Natural killer cell (primary cell): Measurements from ENCODE around the gene PPM1L. TPM values are rescaled to one million over a fixed set of nuclear protein-coding genes. Genes with fewer than 3 reads are reported as not detected.

Experiments used
- ATAC-seq, 3 donors: fragments of 150-1000 bp in 2 of 3; fragments of 200-7000 bp in 1 of 3; cut with Tn5 transposase; 1 replicate in 1 of 3; 2 replicates in 2 of 3; pipeline ENCODE4 v1.10.0; 2021; ENCODE audit warnings: mild to moderate bottlenecking in 2 of 3, moderate library complexity in 2 of 3
- DNase-seq, 2 donors: peaks; one replicate each; pipeline versions ENCODE4 v3.0.0 to v3.0.0-alpha.2; 2013 to 2021; ENCODE audit warnings: mixed read lengths in 1 of 2
- H3K27ac ChIP-seq: one replicate; pipeline ENCODE4 v1.5.1; 2013; ENCODE audit warnings: mild to moderate bottlenecking, low read length
- H3K27me3 ChIP-seq: one replicate; pipeline ENCODE4 v1.6.1; 2013; ENCODE audit warnings: low read length; ENCODE audit not compliant: control insufficient read depth, insufficient read depth
- H3K36me3 ChIP-seq: one replicate; pipeline ENCODE4 v1.6.1; 2013; ENCODE audit warnings: low read length; ENCODE audit not compliant: control insufficient read depth, insufficient read depth
- H3K4me1 ChIP-seq: one replicate; pipeline ENCODE4 v1.6.1; 2013; ENCODE audit warnings: low read length; ENCODE audit not compliant: control insufficient read depth, insufficient read depth
- H3K4me3 ChIP-seq: one replicate; pipeline ENCODE4 v1.5.1; 2013; ENCODE audit warnings: low read length
- H3K9me3 ChIP-seq: one replicate; pipeline ENCODE4 v1.6.1; 2013; ENCODE audit warnings: low read length; ENCODE audit not compliant: control insufficient read depth, insufficient read depth
- H3K27ac Mint-ChIP-seq, 2 donors: one replicate each; pipeline ENCODE4 v1.8.0; 2022; ENCODE audit warnings: mild to moderate bottlenecking in 2 of 2, mixed read lengths in 2 of 2, moderate library complexity in 1 of 2
- H3K27me3 Mint-ChIP-seq, 2 donors: one replicate each; pipeline ENCODE4 v1.8.0; 2022; ENCODE audit warnings: low read depth in 2 of 2, mixed read lengths in 2 of 2
- H3K36me3 Mint-ChIP-seq: one replicate; pipeline ENCODE4 v1.8.0; 2022; ENCODE audit warnings: mixed read lengths
- H3K4me1 Mint-ChIP-seq, 2 donors: one replicate each; pipeline ENCODE4 v1.8.0; 2022; ENCODE audit warnings: mixed read lengths in 2 of 2
- H3K4me3 Mint-ChIP-seq: one replicate; pipeline ENCODE4 v1.8.0; 2022; ENCODE audit warnings: mild to moderate bottlenecking, moderate library complexity, mixed read lengths
- H3K9me3 Mint-ChIP-seq, 2 donors: one replicate each; pipeline ENCODE4 v1.8.0; 2022; ENCODE audit warnings: mixed read lengths in 2 of 2
- WGBS: methylation state at CpG from one replicate; pipeline ENCODE4 v1.1.7; 2013; ENCODE audit warnings: missing lambda C conversion rate; ENCODE audit not compliant: insufficient coverage; 5-methylcytosine and 5-hydroxymethylcytosine counted together
- intact Hi-C: fragments of 100-400 bp; cut with micrococcal nuclease; formaldehyde crosslinking; loops from one replicate; pipeline ENCODE4 v1.14.2; 2022
- total RNA-seq, 4 donors: library from RNA; stranded (reverse); fragments of 120-200 nt in 1 of 4; gene quantifications; one replicate each; pipeline versions ENCODE4 v1.2.3 to v1.2.4, GENCODE V29; 2013 to 2022
- TF ChIP-seq, protein P1 (sequence below): fragments of 200-600 bp; IDR thresholded peaks from one replicate; pipeline ENCODE4 v1.8.0; 2022; ENCODE audit warnings: antibody characterized with exemption

The PPM1L gene
- total RNA-seq, 3 donors from 2014 or later (not counting 1 experiment from before 2014, with no cell fraction given), result 52.6 to 73.2 (median 52.9) TPM

DNA sequence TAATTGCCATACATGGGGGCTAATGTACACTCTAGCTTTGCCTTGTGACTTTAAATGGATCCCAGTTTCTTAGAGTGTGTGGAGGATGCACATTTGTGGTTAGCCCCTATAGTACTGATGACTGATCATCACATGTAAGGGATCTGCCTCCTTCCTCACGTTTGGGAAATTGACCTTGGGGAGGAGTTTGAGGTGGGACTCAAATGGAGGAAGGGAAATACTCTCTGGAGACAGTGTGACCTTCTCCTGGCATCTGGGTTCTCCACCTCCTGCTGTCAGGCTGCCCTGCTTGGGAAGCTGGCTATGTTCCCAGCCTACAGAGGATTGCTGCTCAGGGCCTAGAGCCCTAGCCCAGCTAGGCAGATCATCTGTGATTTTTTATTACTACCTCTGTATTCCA, 48.7 kb downstream of the PPM1L start:
- Histone ChIP-seq H3K36me3 (no peaks in the 10 kb centered on the region), H3K9me3 (no peaks in the 10 kb centered on the region), H3K4me1 (peaks cover 21% of the 10 kb centered on the region), H3K27me3 (no peaks in the 10 kb centered on the region), H3K27ac (no peak overlapping the region), H3K4me3 (no peak overlapping the region)
- Mint-ChIP-seq H3K27me3 (no peaks in the 10 kb centered on the region), H3K36me3 (no peaks in the 10 kb centered on the region), H3K4me3 (no peak overlapping the region), H3K4me1 (peaks cover 44 to 57% of the 10 kb centered on the region in 2 donors), H3K27ac (peak overlapping the region in 1 of 2 donors; percentile 38), H3K9me3 (no peaks in the 10 kb centered on the region)
- TF ChIP-seq, protein P1, sequence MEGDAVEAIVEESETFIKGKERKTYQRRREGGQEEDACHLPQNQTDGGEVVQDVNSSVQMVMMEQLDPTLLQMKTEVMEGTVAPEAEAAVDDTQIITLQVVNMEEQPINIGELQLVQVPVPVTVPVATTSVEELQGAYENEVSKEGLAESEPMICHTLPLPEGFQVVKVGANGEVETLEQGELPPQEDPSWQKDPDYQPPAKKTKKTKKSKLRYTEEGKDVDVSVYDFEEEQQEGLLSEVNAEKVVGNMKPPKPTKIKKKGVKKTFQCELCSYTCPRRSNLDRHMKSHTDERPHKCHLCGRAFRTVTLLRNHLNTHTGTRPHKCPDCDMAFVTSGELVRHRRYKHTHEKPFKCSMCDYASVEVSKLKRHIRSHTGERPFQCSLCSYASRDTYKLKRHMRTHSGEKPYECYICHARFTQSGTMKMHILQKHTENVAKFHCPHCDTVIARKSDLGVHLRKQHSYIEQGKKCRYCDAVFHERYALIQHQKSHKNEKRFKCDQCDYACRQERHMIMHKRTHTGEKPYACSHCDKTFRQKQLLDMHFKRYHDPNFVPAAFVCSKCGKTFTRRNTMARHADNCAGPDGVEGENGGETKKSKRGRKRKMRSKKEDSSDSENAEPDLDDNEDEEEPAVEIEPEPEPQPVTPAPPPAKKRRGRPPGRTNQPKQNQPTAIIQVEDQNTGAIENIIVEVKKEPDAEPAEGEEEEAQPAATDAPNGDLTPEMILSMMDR, result no peak
- DNase-seq (no peak), ATAC-seq (no peak)
- WGBS, result 65% methylated on average over 1 of the region's 1 CpG
- intact Hi-C loops, result loop anchor here (5.0 kb wide), 2 partner anchors 33 to 47 kb away; partner anchors contain the start of gene PPM1L

DNA sequence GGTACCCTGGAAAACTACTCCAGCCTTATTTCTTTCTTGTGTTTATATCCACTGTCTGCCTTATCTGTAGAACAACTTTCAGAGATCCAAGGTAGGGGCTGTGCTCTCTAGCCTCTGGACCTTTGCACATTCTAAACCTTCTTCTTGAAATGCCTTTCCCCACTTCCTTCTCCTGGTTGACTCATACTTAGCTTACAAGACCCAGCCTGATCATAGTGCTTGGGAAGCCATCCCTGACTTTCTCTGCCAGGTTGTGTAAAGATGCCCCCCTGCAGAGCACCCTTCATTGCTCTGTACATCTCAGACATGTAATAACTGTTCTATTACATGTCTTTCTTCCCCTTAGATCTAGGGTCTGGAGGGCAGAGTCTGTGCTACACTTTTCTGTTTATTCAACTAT, 50.1 kb downstream of the PPM1L start:
- TF ChIP-seq, protein P1, result no peak
- no peak overlapping the region for H3K4me3 ChIP-seq
- no peak overlapping the region for H3K27ac ChIP-seq
- intact Hi-C loops, result no loop called here
- Mint-ChIP-seq H3K9me3 (no peaks in the 10 kb centered on the region), H3K4me3 (no peak overlapping the region), H3K4me1 (peaks cover 49 to 55% of the 10 kb centered on the region in 2 donors), H3K36me3 (no peaks in the 10 kb centered on the region), H3K27ac (peak overlapping the region in 1 of 2 donors; percentile 1), H3K27me3 (no peaks in the 10 kb centered on the region)
- no peaks in the 10 kb centered on the region for H3K36me3 ChIP-seq
- H3K9me3 ChIP-seq, result no peaks in the 10 kb centered on the region
- no peak for ATAC-seq
- DNase-seq, result no peak
- H3K4me1 ChIP-seq, result peaks cover 21% of the 10 kb centered on the region
- H3K27me3 ChIP-seq, result no peaks in the 10 kb centered on the region

DNA sequence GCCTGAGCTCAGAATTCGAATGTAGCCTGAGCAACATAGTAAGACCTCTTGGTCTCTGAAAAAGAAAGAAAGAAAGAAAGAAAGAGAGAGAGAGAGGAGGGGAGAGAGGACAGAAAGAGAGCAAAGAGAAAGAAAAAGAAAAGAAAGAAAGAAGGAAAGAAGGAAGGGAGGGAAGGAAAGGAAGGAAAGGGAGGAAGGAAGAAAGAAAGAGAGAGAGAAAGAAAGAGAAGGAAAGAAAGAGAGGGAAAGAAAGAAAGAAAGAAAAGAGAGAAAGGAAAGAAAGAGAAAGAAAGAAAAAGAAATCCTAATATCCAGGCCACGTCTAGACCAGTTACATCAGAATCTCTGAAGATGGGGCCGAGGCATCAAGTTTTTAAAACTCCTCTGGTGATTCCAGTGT, 50.7 kb downstream of the PPM1L start:
- peaks cover 17% of the 10 kb centered on the region for H3K4me1 ChIP-seq
- no peaks in the 10 kb centered on the region for H3K9me3 ChIP-seq
- DNase-seq (no peak), ATAC-seq (no peak)
- Mint-ChIP-seq H3K27me3 (no peaks in the 10 kb centered on the region), H3K9me3 (no peaks in the 10 kb centered on the region), H3K4me1 (peaks cover 49 to 55% of the 10 kb centered on the region in 2 donors), H3K27ac (no peak overlapping the region), H3K4me3 (no peak overlapping the region), H3K36me3 (no peaks in the 10 kb centered on the region)
- TF ChIP-seq, protein P1, result no peak
- intact Hi-C loops, result no loop called here
- no peaks in the 10 kb centered on the region for H3K27me3 ChIP-seq
- WGBS, result 87% methylated on average over 3 of the region's 3 CpGs
- H3K27ac ChIP-seq, result no peak overlapping the region
- H3K36me3 ChIP-seq, result no peaks in the 10 kb centered on the region
- no peak overlapping the region for H3K4me3 ChIP-seq

DNA sequence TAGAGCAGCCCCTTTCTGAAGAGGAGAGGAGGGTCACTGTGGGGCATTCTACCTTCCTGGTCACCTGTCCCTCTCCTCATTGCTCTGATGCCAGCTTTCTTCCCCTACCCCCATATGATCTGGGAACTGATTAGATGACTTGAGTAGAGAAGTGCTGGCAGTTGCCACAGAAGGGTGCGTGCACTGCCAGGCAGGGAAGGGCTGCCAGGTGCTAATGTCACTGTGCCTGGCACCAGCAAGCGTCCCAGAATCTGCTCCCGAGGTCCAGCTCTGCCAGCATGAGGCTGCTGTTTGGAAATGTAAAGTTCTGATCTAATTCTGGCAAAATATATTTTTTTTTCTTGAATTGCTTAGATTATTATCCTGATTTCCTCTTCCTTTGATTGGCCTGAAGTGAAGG, 52.8 kb downstream of the PPM1L start:
- Histone ChIP-seq H3K9me3 (no peaks in the 10 kb centered on the region), H3K36me3 (no peaks in the 10 kb centered on the region), H3K27ac (no peak overlapping the region), H3K27me3 (no peaks in the 10 kb centered on the region), H3K4me1 (peaks cover 6% of the 10 kb centered on the region), H3K4me3 (no peak overlapping the region)
- ATAC-seq (no peak), DNase-seq (no peak)
- intact Hi-C loops, result no loop called here
- WGBS, result 100% methylated on average over 3 of the region's 3 CpGs
- H3K36me3 Mint-ChIP-seq, result no peaks in the 10 kb centered on the region
- TF ChIP-seq, protein P1, result no peak
- H3K4me1 Mint-ChIP-seq, result peaks cover 42 to 45% of the 10 kb centered on the region in 2 donors
- H3K27me3 Mint-ChIP-seq, result no peaks in the 10 kb centered on the region
- H3K4me3 Mint-ChIP-seq, result no peak overlapping the region
- no peak overlapping the region for H3K27ac Mint-ChIP-seq
- no peaks in the 10 kb centered on the region for H3K9me3 Mint-ChIP-seq
